ENCODE results near the gene OR10K1.
A peak's percentile ranks its signal among the peaks of the same experiment; 100 is the strongest.
"Not testable (repeated sequence)": the region's sequence is repeated elsewhere in the genome, so short reads cannot be mapped to it uniquely, and the experiment has no call there.

OR10K1 gene

GRCh38 chr1:158461534-158461933, at the start of gene OR10K1:
Gene OR10K1, plus strand, starts transcription at chr1:158461834. Its CDS starts 3,728 bp downstream, at chr1:158465562.
- no peak for DNase-seq (ENCODE audit: low read depth)

GRCh38 chr1:158414651-158415345, 46.8 kb upstream of the OR10K1 start:
- no peak for DNase-seq (ENCODE audit: low read depth)

GRCh38 chr1:158417586-158417985, 44.0 kb upstream of the OR10K1 start:
- no peak for DNase-seq (ENCODE audit: low read depth)

- no peak for DNase-seq (ENCODE audit: low read depth)
Measured at GRCh38 chr1:158422212-158422611, 39.4 kb upstream of the OR10K1 start.

GRCh38 chr1:158425027-158425426, 36.6 kb upstream of the OR10K1 start:
- DNase-seq (ENCODE audit: low read depth): no peak

- no peak for DNase-seq (ENCODE audit: low read depth)
Measured at GRCh38 chr1:158426137-158426536, 35.5 kb upstream of the OR10K1 start, which contains the start of gene OR10K2. Gene OR10K2, minus strand, starts transcription at chr1:158426237. Its CDS starts 5,371 bp downstream, at chr1:158420866.

- not testable (repeated sequence) for DNase-seq (ENCODE audit: low read depth)
Measured at GRCh38 chr1:158430163-158430562, 31.5 kb upstream of the OR10K1 start.

- DNase-seq (ENCODE audit: low read depth): no peak
Measured at GRCh38 chr1:158434741-158435140, 26.9 kb upstream of the OR10K1 start.

GRCh38 chr1:158445376-158445775, 16.3 kb upstream of the OR10K1 start:
- DNase-seq (ENCODE audit: low read depth): no peak

GRCh38 chr1:158454537-158454936, 7.1 kb upstream of the OR10K1 start:
- DNase-seq (ENCODE audit: low read depth): no peak

- no peak for DNase-seq (ENCODE audit: low read depth)
Measured at GRCh38 chr1:158457246-158457645, 4.4 kb upstream of the OR10K1 start.

- DNase-seq (ENCODE audit: low read depth): no peak
Measured at GRCh38 chr1:158458263-158458662, 3.4 kb upstream of the OR10K1 start.

GRCh38 chr1:158471920-158472319, 10.3 kb downstream of the OR10K1 start, which contains the start of gene OR10R2:
Gene OR10R2, plus strand, starts transcription at chr1:158472220. Its CDS starts 106 bp downstream, at chr1:158472326.
- no peak for DNase-seq (ENCODE audit: low read depth)

- DNase-seq (ENCODE audit: low read depth): no peak
Measured at GRCh38 chr1:158485455-158485854, 23.8 kb downstream of the OR10K1 start.

GRCh38 chr1:158491316-158491715, 29.7 kb downstream of the OR10K1 start:
- DNase-seq (ENCODE audit: low read depth): no peak

GRCh38 chr1:158493054-158493453, 31.4 kb downstream of the OR10K1 start:
- no peak for DNase-seq (ENCODE audit: low read depth)

- no peak for DNase-seq (ENCODE audit: low read depth)
Measured at GRCh38 chr1:158494796-158495195, 33.2 kb downstream of the OR10K1 start.

- no peak for DNase-seq (ENCODE audit: low read depth)
Measured at GRCh38 chr1:158496374-158496773, 34.7 kb downstream of the OR10K1 start.

- DNase-seq (ENCODE audit: low read depth): peak; percentile 16
Measured at GRCh38 chr1:158506369-158506987, 44.8 kb downstream of the OR10K1 start.

GRCh38 chr1:158507511-158507910, 45.9 kb downstream of the OR10K1 start:
- DNase-seq (ENCODE audit: low read depth): no peak

GRCh38 chr1:158509471-158510156, 48.0 kb downstream of the OR10K1 start:
- no peak for DNase-seq (ENCODE audit: low read depth)

GRCh38 chr1:158516966-158517365, 55.3 kb downstream of the OR10K1 start:
- no peak for DNase-seq (ENCODE audit: low read depth)

Measured in stimulated activated CD8-positive, alpha-beta memory T cell treated with anti-CD3 and anti-CD28 coated beads, Interleukin-12 subunit alpha, Interleukin-12 subunit beta, amount 100 ng/mL, for 1 hour (primary cell).